ENCODE results near the gene ADA. TPM values are rescaled to one million over a fixed set of nuclear protein-coding genes. Genes with fewer than 3 reads are reported as not detected.

The ADA gene
- 49.1 to 60.9 TPM (median 52.1 TPM) in 5 replicates for total RNA-seq (2022; extraction: Qiagen RNA extraction)

DNA sequence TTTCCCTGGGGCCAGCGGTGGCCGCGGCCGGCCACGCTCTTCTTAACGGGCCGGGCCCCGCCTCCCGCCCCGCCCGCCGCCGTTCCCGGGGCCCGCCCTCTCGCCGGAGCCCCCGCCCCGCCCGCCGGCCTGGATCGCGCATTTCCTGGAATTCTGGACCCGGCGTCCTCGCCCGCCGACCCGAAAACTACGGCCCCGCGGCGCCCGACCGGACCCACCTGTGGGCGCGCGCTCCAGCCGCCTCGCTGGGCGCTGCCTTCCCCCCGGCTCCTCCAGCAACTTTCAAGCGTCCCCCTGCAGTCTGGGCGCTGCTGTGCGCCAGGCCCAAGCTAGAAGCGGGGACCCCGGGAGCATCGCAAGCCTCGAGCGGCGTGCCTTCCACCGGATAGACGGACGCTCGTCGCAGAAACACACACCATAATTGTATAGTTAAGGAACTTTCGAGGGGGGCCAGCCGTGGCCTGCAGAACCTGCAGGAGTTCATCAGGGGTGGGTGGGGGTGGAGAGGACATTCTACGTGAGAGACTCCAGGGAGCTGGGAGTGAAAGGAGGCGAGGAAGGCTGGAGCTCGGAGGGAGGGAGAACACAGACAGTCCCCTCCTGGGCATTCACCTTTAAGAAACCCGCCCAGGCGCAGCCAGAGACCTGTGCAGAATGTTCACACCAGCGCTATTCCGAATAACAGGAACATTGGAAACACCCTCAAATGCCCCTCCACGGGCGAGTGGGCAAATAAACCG lies at the start of gene ADA:
Gene ADA, minus strand, starts transcription at position 16 of the 740 bp plus-strand sequence. CDS start 92 bp downstream, outside the sequence.

DNA sequence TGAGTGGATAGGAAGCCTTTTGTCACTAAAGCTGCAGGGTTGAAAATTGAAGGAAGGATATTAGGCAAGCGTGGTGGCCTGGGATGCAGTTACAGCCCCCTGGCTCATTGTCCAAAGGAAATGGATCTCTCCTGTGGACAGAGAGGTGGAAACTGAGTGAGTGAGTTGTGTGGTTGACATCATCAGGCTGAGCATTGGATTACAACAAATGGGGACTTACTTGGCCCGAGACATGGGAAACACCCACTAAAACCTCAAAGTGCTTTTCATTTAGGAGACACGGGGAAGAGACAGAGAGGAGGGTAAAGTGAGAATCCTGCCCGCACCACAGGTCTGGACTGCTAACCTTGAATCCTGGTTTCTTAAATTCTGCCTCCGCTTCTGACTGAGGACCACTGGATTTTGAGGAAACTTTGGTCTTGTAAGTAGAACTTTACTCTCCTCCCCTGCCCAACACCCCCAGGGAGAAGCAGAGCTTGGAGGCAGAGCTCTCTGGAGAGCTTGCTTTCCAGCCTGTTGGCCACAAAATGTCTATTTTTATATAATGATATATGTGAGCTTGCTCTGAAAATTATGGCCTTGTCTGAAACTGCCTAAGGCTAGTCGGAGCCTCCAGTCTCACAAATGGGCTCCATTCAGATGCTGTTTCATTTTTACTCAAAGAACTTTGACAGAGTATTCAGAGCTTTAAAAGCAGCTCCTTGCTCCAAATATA lies 69.0 kb downstream of the ADA start, which contains the start of gene PKIG:
Gene PKIG, plus strand, starts transcription at position 269 of the 715 bp plus-strand sequence. CDS start 31,978 bp downstream, outside the sequence.

Other genes with a start within 250 kb of the ADA start
- gene TTPAL, start 175.8 kb downstream of the ADA start, total RNA-seq (2022; extraction: Qiagen RNA extraction): 12.9 to 18.3 TPM (median 17.0 TPM) in 5 replicates
- gene SERINC3, start 129.6 kb downstream of the ADA start, total RNA-seq (2022; extraction: Qiagen RNA extraction): 69.0 to 94.6 TPM (median 85.3 TPM) in 5 replicates
- gene PKIG, start 69.1 kb downstream of the ADA start, total RNA-seq (2022; extraction: Qiagen RNA extraction): 30.5 to 38.0 TPM (median 37.5 TPM) in 5 replicates
- 26.1 to 39.6 TPM (median 26.8 TPM) in 5 replicates for gene CCN5, start 63.7 kb upstream of the ADA start, total RNA-seq (2022; extraction: Qiagen RNA extraction)
- gene KCNK15, start 94.2 kb upstream of the ADA start, total RNA-seq (2022; extraction: Qiagen RNA extraction): 0.31 to 0.72 TPM (median 0.53 TPM) in 5 replicates
- gene RIMS4, start 158.8 kb upstream of the ADA start, total RNA-seq (2022; extraction: Qiagen RNA extraction): 1.5 to 2.0 TPM (median 1.8 TPM) in 5 replicates
- 188 to 221 TPM (median 199 TPM) in 5 replicates for gene YWHAB, start 234.0 kb upstream of the ADA start, total RNA-seq (2022; extraction: Qiagen RNA extraction)